GM19438 (cell line): Measurements from ENCODE around the gene SLC46A1.

Experiments
- ATAC-seq: cut with Tn5 transposase; IDR thresholded peaks from one replicate; pipeline ENCODE4 v1.9.1; 2021; ENCODE audit warnings: low read depth; ENCODE audit not compliant: unreplicated experiment

SLC46A1 gene

DNA sequence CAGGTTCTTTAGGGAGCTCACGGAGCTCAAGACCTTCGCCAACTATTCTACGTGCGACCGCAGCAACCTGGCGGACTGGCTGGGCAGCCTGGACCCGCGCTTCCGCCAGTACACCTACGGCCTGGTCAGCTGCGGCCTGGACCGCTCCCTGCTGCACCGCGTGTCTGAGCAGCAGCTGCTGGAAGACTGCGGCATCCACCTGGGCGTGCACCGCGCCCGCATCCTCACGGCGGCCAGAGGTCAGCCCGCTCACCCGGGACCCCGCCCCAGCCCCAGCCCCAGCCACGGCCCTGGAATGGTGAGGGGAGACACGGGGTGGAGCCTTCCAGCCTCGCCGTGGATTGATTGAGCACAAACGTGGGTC, 21.0 kb downstream of the SLC46A1 start:
- ATAC-seq: no peak

DNA sequence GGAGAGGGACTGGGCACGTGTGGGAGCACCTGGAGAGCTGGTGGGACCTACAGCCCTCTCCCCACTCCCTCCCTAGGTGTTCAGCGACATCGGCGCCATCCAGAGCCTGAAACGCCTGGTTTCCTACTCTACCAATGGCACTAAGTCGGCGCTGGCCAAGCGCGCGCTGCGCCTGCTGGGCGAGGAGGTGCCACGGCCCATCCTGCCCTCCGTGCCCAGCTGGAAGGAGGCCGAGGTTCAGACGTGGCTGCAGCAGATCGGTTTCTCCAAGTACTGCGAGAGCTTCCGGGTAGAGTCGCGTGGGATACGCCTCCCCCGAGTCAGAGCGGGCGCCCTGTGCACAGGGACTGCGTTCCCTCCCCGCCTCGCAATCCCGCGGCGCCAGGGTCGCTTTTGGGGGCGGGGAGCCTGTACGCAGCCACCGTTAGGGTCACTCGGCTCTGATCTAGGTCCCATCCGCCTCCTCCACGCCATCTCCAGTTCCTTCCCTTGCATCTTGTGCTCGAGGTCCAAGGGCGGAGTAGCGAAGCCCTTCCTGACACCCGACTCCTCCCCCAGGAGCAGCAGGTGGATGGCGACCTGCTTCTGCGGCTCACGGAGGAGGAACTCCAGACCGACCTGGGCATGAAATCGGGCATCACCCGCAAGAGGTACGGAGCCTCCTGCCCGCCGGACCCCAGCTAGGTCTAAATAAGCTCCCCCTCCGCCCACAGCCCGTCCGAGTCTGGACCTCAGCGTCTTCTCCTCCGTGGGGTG, 21.6 kb downstream of the SLC46A1 start:
- ATAC-seq: no peak

DNA sequence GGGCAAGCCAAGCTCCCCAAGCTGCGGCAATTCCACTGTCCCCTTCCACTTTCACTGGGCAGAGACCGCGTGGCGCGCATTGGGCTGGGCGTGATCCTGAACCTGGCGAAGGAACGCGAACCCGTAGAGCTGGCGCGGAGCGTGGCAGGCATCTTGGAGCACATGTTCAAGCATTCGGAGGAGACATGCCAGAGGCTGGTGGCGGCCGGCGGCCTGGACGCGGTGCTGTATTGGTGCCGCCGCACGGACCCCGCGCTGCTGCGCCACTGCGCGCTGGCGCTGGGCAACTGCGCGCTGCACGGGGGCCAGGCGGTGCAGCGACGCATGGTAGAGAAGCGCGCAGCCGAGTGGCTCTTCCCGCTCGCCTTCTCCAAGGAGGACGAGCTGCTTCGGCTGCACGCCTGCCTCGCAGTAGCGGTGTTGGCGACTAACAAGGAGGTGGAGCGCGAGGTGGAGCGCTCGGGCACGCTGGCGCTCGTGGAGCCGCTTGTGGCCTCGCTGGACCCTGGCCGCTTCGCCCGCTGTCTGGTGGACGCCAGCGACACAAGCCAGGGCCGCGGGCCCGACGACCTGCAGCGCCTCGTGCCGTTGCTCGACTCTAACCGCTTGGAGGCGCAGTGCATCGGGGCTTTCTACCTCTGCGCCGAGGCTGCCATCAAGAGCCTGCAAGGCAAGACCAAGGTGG, 24.7 kb downstream of the SLC46A1 start:
- ATAC-seq: no peak

DNA sequence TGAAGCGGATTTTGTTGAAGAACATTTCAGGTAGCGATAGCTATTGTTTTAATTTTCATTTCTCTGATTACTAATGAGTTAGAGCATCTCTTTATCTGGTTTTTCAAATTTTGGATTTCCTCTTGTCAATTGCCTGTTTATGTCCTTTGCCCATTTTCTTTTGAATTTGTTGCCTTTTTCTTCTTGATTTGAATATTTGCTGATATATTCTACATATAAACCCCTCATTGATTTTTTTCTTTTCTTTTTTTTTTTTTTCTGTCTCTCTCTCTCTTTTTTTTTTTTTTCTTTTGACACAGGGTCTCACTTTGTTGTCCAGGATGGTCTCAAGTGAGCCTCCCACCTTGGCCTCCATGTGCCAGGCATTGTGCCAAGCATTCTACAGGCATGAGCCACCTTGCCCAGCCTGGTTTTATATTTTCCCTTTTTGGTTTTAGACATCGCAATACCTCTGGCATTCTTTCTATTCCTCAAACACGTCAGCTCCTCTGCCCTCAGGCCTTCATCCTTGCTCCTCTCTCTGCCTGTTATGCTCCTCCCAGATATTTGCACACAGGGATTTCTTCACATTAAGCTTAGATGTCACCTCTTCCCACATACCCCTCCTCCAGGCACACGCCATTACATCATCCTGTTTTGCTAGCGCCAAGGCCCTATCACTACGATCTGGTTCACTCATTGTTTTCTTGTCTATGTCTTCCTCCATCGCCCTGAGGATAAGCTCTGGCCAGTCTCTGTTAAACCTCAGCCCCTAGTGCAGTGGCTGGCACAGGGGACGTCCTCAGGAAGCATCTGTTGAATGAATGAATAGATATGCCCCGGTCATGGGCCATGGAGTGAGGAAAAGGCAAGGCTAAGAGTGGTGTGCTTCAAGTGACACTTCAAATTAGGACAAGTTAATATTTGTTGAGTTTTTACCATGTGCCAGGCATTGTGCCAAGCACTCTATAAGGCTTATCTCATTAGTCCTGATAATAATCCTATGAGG, 25.9 kb downstream of the SLC46A1 start:
- no peak for ATAC-seq

DNA sequence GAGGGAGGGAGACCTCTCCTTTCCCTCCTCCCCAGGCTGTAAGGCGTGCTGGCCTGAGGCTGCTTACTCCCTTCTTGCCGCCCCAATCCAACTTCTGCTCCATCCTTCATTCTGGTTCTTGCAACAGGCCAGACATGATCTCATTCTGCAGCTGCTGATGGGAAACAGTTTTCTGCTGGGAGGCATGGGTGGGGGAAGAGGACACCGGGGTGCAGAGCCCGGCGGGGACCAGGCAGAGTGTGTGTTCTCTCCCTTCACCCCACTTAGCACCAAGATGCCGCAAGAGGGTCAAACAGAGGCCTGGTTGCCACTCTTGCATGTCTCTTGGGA, 33.1 kb downstream of the SLC46A1 start:
- ATAC-seq: no peak

DNA sequence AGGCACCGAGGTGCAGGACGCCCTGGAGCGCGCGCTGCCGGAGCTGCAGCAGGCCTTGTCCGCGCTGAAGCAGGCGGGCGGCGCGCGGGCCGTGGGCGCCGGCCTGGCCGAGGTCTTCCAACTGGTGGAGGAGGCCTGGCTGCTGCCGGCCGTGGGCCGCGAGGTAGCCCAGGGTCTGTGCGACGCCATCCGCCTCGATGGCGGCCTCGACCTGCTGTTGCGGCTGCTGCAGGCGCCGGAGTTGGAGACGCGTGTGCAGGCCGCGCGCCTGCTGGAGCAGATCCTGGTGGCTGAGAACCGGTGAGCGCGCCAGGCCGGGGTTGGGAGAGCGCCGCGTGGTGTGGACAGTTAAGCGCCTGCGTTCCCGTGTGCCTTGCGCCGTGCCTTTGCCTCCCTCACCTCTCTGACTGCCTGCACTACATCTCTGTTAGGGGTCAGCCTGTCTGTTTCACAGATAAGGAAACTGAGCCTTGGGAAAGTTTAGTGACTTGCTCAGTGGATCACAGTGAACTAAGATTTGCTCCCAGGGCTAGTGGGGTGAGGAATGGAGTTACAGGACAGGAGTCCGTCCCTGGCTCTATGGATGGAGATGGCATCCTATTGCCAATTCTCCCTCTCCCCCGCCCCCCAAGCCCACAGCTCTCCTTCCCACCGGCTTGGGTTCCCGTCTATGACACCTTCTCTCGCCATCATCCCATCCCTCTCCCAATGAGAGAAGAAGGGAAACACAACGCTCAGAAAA, 33.6 kb downstream of the SLC46A1 start:
- peak; percentile 23 for ATAC-seq

DNA sequence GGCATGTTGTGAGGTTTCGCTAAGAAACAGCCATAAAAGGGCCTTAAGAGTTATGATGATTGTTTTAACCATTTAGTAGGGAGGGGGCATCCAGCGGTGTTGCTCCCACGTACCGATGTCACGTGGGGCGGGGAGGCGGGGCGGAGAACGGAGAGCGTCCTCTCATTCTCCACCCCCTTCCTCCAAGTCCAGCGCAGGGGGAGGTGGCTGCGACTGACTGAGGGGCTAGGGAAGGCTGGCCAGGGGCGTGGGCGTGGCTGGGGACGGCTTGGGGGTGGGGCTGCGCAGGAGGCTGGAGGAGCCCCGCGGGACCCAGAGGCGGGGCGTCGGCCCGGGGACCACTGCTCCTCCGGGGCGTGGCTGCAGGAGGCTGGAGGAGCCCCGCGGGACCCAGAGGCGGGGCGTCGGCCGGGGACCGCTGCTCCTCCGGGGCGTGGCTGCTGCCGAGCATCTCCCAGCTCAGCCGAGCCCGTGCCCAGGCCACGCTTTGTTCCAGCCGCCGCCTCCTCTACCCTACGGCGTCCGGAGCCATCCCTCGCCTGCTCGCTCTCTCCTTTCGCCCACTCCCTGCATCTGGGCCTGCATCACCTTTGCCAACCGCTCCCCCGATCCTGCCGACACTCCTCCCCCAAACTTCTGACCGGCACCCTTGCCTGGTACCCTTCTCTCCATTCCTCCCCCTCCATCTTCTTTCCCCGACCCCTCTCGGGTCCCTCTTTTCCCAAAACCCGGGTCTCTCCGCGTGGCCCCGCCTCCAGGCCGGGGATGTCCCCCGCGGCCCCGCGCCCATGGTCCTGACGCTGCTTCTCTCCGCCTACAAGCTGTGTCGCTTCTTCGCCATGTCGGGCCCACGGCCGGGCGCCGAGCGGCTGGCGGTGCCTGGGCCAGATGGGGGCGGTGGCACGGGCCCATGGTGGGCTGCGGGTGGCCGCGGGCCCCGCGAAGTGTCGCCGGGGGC, 34.5 kb downstream of the SLC46A1 start, which contains the start of gene SARM1:
SARM1 (plus strand) TSS at position 450 of the 958 bp plus-strand sequence; CDS start at position 789, 339 bp downstream.
- ATAC-seq: peak; percentile 65

DNA sequence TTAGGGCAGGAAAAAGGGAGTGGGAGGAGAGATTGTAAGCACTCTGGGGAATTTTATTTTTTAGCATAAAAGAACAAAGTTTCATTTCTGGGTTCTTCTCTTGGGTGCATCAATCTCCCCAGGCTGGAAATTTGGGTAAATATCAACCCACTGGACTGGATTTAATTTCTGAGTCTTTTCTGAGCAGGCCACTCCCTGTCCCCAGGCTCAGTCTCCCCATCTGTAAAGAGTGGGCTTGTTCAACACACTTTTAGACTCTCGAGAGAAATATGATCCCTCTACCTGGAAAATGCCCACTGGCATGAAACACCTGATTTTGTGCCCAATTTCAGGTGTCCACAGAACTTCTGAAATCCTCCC, 35.3 kb downstream of the SLC46A1 start:
- no peak for ATAC-seq

DNA sequence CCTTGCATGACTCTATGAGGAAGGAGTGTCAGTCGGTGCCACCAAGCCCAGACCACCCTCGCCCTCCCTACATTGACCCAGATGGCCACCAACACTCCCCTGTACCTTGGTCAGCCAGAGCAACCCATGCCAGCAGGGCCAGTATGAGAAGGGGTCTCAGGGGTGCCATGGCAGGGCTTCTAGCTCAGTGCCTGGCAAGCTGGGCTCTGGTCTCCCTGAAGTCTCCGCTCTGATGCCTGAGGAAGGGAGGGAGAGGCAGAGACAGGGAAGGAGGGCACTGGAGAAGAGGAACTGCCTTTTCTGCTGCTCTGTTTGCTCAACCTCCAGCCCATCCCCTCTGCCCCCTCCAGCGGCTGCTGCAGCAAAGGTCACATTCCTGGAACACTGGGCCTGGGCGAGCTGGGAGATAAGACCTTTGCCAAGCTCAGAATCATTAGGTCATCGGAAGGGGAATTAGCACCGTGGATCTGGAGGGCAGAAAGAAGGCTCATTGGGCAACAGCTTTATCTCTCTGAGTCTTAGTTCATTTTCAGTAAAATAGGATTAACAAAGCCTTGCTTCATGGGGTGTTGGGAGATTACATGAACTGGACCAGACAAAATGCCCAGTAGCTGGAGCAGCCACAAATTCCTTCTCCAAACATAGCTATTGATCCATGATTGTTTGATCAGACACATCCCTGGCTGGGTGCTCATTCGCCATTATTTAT, 35.8 kb downstream of the SLC46A1 start, which contains the start of gene VTN:
VTN (minus strand) TSS at position 273 of the 709 bp plus-strand sequence; CDS start at position 169, 104 bp downstream.
- no peak for ATAC-seq

DNA sequence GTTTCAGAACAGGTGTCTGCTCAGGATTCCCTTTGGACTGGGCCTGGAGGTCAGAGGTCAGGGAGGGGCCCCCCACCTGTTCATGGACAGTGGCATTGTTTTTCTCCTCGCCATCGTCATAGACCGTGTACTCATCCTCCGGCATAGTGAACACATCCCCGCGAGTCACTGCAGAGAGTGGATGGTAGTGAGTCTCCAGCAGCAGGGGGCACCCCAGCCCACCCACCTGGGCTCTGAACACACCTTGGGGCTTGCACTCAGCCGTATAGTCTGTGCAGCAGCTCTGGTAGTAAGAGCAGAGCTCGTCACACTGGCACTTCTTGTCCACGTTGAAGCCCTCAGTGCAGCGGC, 36.4 kb downstream of the SLC46A1 start:
- no peak for ATAC-seq

DNA sequence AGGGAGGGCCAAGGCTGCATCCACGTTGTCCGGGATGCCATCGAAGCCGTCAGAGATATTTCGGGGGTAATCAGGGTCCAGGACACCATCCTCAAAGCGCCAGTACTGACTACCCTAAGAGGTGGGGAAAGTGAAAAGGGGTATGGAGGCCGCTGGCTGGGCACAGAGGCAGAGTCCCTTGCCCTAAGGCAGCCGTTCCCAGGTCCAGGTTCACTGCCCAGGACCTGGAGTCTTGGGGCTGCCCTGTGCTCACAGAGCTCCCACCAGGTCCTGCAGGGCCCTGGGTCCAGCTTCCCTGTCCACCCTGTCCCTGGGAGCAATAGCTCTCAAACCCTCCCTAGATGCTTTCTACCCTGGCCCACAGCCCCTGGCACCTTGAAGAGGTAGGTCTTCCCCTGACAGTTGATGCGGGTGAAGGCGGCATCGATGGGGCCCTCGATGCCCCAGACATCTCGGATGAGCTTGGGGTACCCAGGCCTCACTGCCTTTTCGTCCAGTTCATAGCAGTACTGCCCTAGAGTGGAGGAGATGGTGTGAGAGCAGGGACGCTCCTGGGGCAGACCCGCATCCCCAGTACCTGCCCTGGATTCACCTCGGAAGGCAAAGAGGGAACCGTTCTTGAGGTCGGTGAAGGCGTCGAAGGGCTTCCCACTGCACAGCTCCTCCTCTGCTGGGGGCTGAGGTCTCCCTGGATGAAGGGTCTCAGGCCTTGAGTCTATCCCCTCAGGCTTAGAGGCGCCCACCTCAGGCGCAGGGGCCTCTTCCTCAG, 36.9 kb downstream of the SLC46A1 start:
- no peak for ATAC-seq

DNA sequence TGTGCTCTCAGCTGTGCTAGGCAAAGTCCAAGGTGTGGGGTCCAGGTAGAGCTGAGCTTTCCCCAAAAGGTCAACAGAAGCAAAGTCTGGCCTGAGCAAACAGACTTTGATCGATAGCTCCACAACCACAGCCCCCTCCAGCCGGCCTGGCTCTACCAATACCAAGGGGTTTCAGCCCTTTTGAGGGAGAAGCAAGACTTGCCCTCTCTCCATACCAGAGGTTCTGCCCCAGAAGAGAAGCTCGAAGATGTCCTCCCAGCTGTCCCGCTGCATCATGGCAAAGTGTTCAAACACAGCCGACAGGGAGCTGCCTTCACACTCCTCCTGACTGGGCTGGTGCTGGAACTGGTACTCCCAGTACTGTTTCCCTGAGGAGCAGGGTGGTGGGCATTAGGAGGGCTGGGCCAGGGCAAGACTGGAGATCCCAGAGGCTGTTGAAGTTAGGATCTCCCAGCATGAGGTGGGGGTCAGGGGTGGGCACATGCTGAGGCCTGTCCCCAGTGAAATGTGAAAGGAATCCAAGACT, 37.6 kb downstream of the SLC46A1 start:
- ATAC-seq: no peak

DNA sequence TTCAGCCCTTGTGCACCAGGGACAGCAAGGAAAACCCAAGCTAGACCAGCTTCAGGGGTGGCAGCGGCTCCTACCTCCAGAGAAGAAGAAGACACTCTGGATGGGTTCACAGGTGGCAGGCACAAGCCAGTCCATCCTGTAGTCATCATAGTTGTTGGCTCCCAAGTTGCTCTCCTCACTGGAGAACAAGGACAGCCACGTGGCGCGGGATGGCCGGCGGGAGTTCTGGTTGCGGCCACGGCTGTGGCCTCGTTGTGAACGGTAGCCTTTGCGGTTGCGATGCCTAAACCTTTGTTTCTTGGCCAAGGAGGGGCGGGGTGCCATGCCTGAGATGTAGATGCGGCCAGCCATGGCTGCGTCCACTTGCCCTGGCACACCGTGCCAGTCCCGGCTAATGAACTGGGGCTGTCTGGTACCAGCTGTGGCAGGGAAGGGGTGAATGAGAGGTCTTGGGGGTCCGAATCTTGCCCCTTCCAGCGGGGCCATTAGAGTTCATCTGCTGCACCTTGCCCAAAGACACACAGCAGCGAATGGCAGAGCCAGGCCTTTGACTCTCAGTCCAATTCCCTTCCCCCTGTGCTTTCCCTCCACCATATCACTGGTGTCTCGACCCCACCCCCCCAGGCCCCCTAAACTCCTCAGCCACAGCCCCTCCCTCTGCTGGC, 38.2 kb downstream of the SLC46A1 start:
- ATAC-seq: no peak

DNA sequence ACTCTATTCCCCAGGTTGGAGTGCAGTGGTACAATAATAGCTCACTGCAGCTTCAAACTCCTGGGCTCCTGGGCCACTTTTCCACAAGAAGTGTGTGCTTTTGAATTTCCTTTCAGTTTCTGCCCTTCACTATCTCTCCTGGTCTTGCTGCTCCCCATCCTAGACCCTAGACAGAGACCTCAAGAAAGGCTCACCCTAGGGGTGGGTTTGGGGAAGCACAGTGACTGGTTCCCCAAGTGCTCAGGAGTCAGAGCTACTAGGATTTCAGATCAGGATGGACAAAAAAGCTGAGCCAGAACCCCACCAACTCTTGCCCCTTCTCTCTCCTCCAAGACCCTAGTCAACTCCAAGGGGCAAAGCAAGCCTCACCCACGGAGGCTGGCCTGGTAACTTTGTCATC, 39.4 kb downstream of the SLC46A1 start:
- ATAC-seq: no peak

DNA sequence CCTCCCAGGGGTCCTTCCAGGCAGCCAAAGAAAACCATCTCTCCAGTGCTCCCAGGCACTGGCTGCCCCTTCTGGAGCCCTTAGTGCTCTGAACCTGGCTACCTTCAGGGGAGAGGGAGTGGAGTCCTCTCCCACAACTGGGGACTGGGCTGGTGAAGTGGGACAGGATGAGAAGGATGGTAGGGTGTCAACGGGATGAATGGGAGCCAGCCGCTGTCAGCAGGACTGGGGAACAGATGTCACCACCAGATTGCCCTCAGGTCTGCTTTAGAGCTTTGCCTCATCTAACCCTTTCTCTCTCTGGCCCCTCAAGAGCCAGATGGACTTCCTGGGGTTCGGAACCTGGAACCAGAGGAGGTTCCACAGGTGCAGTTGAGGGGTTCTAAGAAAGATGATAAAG, 40.5 kb downstream of the SLC46A1 start:
- ATAC-seq: no peak

DNA sequence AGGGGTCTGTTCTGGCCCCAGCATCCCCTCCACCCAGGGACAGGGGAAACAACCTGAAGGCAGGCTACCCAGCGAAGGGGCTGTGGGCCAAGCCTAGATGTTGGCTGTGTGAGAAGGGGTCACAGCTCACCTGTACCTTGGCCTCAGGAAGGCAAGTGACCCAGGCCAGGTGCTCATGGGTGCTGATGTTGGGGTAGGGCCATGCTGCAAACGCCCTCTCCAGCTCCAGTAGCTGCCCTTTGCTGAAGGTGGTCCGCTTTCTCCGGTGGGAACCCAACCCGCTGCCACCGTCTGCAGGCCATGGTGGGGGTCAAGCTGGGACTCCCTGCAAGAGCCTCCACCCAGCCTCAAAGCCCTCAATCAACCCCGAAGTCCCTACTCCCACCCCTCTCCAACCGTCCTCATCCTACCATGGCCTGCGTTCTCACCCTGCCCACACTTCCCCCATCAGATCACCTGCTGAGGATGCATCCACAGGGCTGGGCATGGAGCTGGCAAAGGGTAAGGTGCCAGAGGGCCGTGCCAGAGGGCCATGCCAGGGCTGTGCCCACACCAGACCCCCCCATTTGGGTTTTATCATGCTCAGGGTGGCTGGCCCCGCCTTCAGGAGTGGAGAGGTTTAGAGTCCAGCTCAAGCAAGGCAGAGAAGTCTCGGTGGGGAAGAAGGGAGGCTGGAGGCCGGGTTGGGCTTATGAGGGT, 41.2 kb downstream of the SLC46A1 start, which contains the start of gene SEBOX:
SEBOX (minus strand) TSS at position 535 of the 699 bp plus-strand sequence; CDS start at position 487, 48 bp downstream.
- no peak for ATAC-seq
